DOHH2 (cell line): ENCODE results near the gene PRKAB1.

Source experiments
- H3F3A ChIP-seq: fragments of 200-600 bp; sonication (generic), shearing (Covaris generic); 2 replicates; pipeline ENCODE4 v1.6.0; 2016; ENCODE audit warnings: antibody characterized with exemption, mild to moderate bottlenecking; ENCODE audit not compliant: control insufficient read depth, insufficient read depth
- H3K27ac ChIP-seq: fragments of 200-600 bp; sonication (generic); 2 replicates; pipeline ENCODE4 v1.5.1; 2014; ENCODE audit warnings: low read depth, mild to moderate bottlenecking, low read length, moderate library complexity
- H3K27me3 ChIP-seq: fragments of 200-600 bp; sonication (generic); 2 replicates; pipeline ENCODE4 v1.6.1; 2014; ENCODE audit warnings: mild to moderate bottlenecking, low read length, mixed read lengths; ENCODE audit not compliant: control insufficient read depth
- H3K36me3 ChIP-seq: fragments of 200-600 bp; sonication (generic); 2 replicates; pipeline ENCODE4 v1.6.1; 2014; ENCODE audit warnings: mild to moderate bottlenecking, low read length, moderate library complexity, mixed read lengths; ENCODE audit not compliant: control insufficient read depth
- H3K4me1 ChIP-seq: fragments of 200-600 bp; sonication (generic); 2 replicates; pipeline ENCODE4 v1.6.1; 2014; ENCODE audit warnings: mild to moderate bottlenecking, low read length, mixed read lengths; ENCODE audit not compliant: control insufficient read depth
- H3K4me2 ChIP-seq: fragments of 200-600 bp; sonication (generic); 2 replicates; pipeline ENCODE4 v1.6.0; 2014; ENCODE audit warnings: mild to moderate bottlenecking, low read length, moderate library complexity
- H3K4me3 ChIP-seq: fragments of 200-600 bp; sonication (generic); 2 replicates; pipeline ENCODE4 v1.5.1; 2014; ENCODE audit warnings: mild to moderate bottlenecking, low read length, mixed read lengths
- H3K79me2 ChIP-seq: fragments of 200-600 bp; sonication (generic); 2 replicates; pipeline ENCODE4 v1.6.1; 2014; ENCODE audit warnings: mild to moderate bottlenecking, low read length, mixed read lengths; ENCODE audit not compliant: control insufficient read depth
- H3K9me2 ChIP-seq: fragments of 200-600 bp; sonication (generic); replicated peaks from 2 replicates; pipeline ENCODE4 v1.6.1; 2014; ENCODE audit warnings: mild to moderate bottlenecking, low read length, mixed read lengths; ENCODE audit not compliant: control insufficient read depth
- H3K9me3 ChIP-seq: fragments of 200-600 bp; sonication (generic); 2 replicates; pipeline ENCODE4 v1.6.1; 2014; ENCODE audit warnings: antibody characterized with exemption, low read length, mixed read lengths; ENCODE audit not compliant: control insufficient read depth, insufficient read depth
- H4K20me1 ChIP-seq: fragments of 200-600 bp; sonication (generic); 2 replicates; pipeline ENCODE4 v1.6.0; 2014; ENCODE audit warnings: low read depth, mild to moderate bottlenecking, antibody characterized with exemption, low read length, moderate library complexity; ENCODE audit not compliant: control insufficient read depth, insufficient read depth
- EZH2phosphoT487 ChIP-seq: fragments of 200-600 bp; sonication (generic); IDR thresholded peaks from 2 replicates; pipeline ENCODE4 v1.6.1; 2017; ENCODE audit warnings: borderline replicate concordance, mild to moderate bottlenecking, antibody characterized with exemption, low read length, moderate library complexity, mixed read lengths
- TF ChIP-seq, protein P1 (sequence below): fragments of 200-600 bp; sonication (generic); IDR thresholded peaks from one replicate; pipeline ENCODE4 v1.5.1; 2014; ENCODE audit warnings: antibody characterized with exemption, mild to moderate bottlenecking, low read depth, low read length; ENCODE audit not compliant: poor library complexity, severe bottlenecking

Gene PRKAB1

DNA sequence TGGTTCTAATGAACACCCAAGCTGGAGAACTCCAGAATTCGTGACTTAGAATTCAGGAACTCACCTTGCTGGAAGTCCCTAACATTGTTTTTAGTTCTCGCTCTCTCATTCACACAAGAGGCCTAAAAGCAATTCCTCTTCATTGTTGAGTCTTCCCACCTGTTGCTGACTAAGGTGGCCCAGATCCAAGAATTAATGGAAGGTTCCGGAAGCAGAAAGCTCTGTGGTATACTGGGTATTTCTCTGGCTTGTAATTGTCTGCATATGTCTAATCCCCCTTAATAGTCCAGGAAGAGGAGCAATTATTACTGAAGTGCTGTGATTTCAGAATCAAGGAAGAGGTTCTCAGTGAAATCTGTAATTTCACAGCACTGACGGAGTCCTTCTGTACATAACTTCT, 43.0 kb upstream of the PRKAB1 start:
- Histone ChIP-seq H3K4me1 (no peaks in the 10 kb centered on the region), H3K9me3 (no peaks in the 10 kb centered on the region; the same call in 1 of the 2 replicates), H3K4me3 (no peak overlapping the region), H3K27ac (no peak overlapping the region), H3K9me2 (no peaks in the 10 kb centered on the region), H3K4me2 (no peak overlapping the region), H3K27me3 (peaks cover 18% of the 10 kb centered on the region), H3K79me2 (no peaks in the 10 kb centered on the region), H3F3A (no peaks in the 10 kb centered on the region), H3K36me3 (no peaks in the 10 kb centered on the region), H4K20me1 (no peaks in the 10 kb centered on the region)
- no peak for TF ChIP-seq EZH2phosphoT487
- TF ChIP-seq, protein P1, sequence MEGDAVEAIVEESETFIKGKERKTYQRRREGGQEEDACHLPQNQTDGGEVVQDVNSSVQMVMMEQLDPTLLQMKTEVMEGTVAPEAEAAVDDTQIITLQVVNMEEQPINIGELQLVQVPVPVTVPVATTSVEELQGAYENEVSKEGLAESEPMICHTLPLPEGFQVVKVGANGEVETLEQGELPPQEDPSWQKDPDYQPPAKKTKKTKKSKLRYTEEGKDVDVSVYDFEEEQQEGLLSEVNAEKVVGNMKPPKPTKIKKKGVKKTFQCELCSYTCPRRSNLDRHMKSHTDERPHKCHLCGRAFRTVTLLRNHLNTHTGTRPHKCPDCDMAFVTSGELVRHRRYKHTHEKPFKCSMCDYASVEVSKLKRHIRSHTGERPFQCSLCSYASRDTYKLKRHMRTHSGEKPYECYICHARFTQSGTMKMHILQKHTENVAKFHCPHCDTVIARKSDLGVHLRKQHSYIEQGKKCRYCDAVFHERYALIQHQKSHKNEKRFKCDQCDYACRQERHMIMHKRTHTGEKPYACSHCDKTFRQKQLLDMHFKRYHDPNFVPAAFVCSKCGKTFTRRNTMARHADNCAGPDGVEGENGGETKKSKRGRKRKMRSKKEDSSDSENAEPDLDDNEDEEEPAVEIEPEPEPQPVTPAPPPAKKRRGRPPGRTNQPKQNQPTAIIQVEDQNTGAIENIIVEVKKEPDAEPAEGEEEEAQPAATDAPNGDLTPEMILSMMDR: no peak

DNA sequence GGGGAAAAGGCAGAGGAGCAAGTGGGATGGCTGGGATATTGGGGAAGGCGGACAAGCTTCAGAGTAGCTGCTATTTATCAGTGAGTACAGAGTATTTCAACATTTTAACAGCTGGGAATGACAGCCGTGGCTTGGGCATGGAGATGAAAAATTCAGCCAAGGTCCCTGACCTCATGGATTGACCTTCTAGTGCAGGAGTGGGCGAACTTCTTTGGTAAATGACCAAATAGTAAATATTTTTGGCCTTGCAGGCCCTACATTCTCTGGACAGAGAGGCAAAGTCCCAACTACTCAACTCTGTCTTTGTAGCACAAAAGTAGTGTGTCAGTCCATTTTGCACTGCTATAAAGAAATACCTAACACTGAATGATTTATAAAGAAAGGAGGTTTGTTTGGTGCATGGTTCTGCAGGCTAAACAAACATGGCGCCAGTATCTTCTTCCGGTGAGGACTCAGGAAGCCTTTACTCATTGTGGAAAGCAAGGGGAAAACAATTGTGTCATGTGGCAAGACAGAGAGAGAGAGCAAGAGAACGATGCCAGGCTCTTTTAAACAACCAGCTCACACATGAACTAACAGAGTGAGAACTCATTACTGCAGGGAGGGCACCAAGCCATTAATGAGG, 40.8 kb upstream of the PRKAB1 start:
- H3K79me2 ChIP-seq: no peaks in the 10 kb centered on the region
- no peak overlapping the region for H3K4me3 ChIP-seq
- H3K36me3 ChIP-seq: no peaks in the 10 kb centered on the region
- TF ChIP-seq, protein P1: no peak
- no peak for TF ChIP-seq EZH2phosphoT487
- H3K4me2 ChIP-seq: no peak overlapping the region
- H3K27me3 ChIP-seq: peaks cover 11% of the 10 kb centered on the region
- no peak overlapping the region for H3K27ac ChIP-seq
- H4K20me1 ChIP-seq: no peaks in the 10 kb centered on the region
- no peaks in the 10 kb centered on the region for H3K9me3 ChIP-seq
- H3K4me1 ChIP-seq: no peaks in the 10 kb centered on the region
- no peaks in the 10 kb centered on the region for H3K9me2 ChIP-seq
- no peaks in the 10 kb centered on the region for H3F3A ChIP-seq

- Histone ChIP-seq H3K4me3 (no peak overlapping the region), H3K27ac (no peak overlapping the region), H3K9me3 (no peaks in the 10 kb centered on the region), H3K4me2 (no peak overlapping the region), H3K4me1 (no peaks in the 10 kb centered on the region), H3F3A (no peaks in the 10 kb centered on the region), H4K20me1 (no peaks in the 10 kb centered on the region), H3K27me3 (peaks cover 7% of the 10 kb centered on the region), H3K79me2 (no peaks in the 10 kb centered on the region), H3K9me2 (no peaks in the 10 kb centered on the region), H3K36me3 (no peaks in the 10 kb centered on the region)
- TF ChIP-seq, protein P1: no peak
Measured at GRCh38 chr12:119627686-119628085, 40.2 kb upstream of the PRKAB1 start.
